GM10266 (cell line): ENCODE data around the gene DLK1.

Experiments
- DNase-seq: peaks from one replicate; pipeline ENCODE4 v3.0.0; 2012; ENCODE audit errors: extremely low spot score
- TF ChIP-seq, protein P1 (sequence below): IDR thresholded peaks from 2 replicates; pipeline ENCODE4 v1.5.1; 2012; ENCODE audit warnings: mild to moderate bottlenecking, low read depth; ENCODE audit not compliant: control insufficient read depth, insufficient read depth; ENCODE audit errors: missing control alignments

The DLK1 gene

DNA sequence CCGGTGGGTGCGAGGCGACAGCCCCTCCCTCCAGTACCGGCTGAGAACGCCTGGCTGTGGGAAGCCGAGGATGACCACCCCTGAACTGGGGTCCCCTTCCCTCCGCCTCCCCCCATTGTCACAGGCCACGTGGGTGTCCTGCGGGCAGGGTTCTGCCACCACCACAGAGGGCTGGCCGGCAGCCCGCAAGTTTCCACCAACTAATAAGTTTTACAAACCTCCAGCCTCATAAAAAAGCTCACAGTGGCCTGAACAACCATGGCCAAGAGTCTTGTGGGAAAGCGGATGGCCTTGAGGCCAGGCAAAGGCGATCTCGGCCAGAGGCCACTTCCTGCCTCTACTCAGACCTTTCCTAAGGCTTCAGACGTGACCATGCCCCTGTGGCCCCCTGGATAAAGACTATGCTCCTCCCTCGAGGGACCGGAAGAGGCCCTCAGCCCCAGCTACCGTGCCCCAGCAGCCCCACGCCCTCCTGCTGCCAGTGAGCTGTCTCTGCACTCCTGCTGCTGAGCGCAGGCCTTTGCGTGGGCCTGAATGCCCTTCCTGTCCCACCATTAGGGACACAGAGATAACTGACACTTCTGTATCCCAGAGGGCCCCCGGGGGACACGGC, 46.1 kb upstream of the DLK1 start:
- TF ChIP-seq, protein P1, sequence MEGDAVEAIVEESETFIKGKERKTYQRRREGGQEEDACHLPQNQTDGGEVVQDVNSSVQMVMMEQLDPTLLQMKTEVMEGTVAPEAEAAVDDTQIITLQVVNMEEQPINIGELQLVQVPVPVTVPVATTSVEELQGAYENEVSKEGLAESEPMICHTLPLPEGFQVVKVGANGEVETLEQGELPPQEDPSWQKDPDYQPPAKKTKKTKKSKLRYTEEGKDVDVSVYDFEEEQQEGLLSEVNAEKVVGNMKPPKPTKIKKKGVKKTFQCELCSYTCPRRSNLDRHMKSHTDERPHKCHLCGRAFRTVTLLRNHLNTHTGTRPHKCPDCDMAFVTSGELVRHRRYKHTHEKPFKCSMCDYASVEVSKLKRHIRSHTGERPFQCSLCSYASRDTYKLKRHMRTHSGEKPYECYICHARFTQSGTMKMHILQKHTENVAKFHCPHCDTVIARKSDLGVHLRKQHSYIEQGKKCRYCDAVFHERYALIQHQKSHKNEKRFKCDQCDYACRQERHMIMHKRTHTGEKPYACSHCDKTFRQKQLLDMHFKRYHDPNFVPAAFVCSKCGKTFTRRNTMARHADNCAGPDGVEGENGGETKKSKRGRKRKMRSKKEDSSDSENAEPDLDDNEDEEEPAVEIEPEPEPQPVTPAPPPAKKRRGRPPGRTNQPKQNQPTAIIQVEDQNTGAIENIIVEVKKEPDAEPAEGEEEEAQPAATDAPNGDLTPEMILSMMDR: no peak
- no peak for DNase-seq

DNA sequence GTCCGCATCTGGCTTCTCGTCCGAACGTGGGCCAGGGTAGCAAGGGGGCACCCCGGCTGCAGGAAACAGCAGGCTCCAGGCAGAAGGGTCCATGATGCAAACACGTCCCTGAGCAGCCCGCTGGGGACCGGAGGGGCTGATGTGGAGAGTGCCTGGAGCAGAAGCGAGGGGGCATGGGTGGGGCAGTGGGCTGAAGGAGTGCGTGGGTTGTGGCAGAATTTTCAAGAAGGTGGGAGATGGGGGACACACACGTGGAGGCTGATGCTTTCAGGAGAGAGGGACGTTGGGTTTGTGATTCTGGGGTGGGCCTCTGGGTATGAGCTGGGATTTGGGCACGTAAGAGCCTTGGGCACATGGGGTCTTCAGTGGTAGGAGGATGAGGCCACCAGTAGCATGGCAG, 45.6 kb upstream of the DLK1 start:
- TF ChIP-seq, protein P1: no peak
- DNase-seq: no peak

DNA sequence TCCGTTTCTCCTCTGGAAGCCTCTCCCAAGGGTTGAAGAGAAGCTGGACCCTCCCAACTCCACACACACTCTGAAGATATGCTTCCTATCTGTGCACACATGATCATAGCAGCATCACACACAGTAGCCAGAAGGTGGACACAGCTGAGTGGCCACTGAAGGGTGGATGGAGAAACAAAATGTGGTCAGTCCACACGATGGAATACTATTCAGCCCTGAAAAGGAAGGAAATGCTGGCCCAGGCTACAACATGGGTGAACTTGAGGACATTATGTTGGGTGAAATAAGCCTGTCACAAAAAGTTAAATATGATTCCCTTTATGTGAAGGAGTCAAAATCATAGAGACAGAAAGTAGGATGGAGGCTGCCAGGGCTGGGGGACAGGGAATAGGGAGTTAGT, 43.9 kb upstream of the DLK1 start:
- TF ChIP-seq, protein P1: no peak
- no peak for DNase-seq

DNA sequence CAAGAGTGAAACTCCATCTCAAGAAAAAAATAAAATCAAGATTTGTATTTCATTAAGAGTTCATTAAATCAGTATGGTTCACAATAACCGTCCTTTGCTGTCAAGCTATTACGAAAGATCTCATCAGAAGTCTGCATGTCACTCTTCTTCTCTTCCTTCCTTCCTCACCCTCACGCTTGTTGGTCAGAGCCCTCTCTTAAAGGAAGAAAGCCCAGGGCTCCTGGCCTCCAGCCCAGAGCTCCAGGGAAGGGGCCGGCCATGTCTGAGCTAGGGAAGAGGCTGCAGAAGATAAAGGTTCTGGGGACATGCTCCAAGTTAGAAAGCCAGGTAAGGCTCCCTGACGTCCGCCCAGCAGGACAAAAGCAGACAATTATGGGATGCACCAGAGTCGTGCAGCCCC, 43.1 kb upstream of the DLK1 start:
- TF ChIP-seq, protein P1: no peak
- no peak for DNase-seq

DNA sequence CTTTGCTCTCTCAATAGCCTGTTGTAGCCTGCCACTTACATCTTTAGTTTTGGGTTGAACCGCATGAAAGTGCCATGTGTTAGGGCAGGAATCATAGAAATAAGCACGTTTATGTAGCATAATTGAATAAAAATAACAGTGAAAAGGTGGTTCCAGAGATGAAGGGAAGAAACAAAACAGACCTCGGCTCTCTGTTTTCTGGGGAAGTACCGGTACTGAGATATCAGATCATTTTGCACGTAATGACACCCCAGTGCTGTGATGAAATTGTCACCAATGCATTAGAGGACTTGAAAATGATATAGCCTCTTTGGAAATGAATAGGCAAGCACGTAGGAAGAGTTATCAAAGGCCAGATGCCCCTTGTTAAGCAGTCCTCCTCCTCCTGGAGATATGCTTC, 42.5 kb upstream of the DLK1 start:
- TF ChIP-seq, protein P1: no peak
- no peak for DNase-seq

DNA sequence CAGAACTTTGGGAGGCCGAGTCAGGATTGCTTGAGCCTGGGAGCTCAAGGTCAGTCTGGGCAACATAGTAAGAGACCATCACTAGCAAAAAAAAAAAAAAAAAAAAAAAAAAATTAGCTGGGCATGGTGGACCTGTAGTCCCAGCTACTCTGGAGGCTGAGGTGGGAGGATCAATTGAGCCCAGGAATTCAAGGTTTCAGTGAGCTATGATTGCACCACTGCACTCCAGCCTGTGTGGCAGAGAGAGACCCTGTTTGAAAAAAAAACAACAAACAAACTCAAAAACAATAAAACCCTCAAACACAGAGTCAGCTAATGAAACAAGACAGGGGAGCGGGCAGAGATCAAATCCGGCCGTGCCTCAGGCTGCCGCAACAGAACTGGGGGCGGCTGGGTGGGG, 41.7 kb upstream of the DLK1 start:
- DNase-seq: no peak
- TF ChIP-seq, protein P1: no peak

DNA sequence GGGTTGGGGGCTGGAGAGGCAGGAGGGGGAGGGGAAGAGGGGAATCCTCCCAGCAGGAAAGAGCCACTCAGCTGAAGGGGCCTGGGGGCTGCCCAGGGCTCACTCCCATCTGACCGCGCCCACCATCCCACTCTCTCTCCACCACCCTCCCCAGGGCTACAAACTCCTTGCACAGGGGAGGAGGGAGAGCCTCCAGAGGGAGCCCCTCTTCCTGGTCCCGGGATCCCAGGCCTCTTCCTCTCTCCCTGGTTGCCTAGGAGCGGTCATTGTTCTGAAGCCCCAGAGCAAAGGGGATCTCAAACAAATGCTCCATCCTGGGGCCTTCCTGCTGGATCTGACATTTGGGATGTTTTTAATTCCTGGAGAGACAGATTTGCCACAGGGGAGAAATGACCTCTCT, 39.8 kb upstream of the DLK1 start:
- TF ChIP-seq, protein P1: no peak
- DNase-seq: no peak
